Measurements from ENCODE around the gene ARL8B. TPM values are rescaled to one million over a fixed set of nuclear protein-coding genes. Genes with fewer than 3 reads are reported as not detected.
"Not testable (repeated sequence)": the region's sequence is repeated elsewhere in the genome, so short reads cannot be mapped to it uniquely, and the experiment has no call there.

The ARL8B gene
- total and polyA plus RNA-seq, 2 experiments from 2014 or later: 26.4 to 41.1 TPM

GRCh38 chr3:5141760-5142159 is 19.7 kb downstream of the ARL8B start:
- Histone ChIP-seq H3K36me3 (no peaks in the 10 kb centered on the region), H3K4me1 (ENCODE audit: low read depth) (peaks cover 9% of the 10 kb centered on the region), H3K27ac (no peak overlapping the region), H3K4me3 (no peak overlapping the region), H3K27me3 (no peaks in the 10 kb centered on the region), H3K9me3 (ENCODE audit: low read depth) (no peaks in the 10 kb centered on the region)
- TF ChIP-seq, protein P1, sequence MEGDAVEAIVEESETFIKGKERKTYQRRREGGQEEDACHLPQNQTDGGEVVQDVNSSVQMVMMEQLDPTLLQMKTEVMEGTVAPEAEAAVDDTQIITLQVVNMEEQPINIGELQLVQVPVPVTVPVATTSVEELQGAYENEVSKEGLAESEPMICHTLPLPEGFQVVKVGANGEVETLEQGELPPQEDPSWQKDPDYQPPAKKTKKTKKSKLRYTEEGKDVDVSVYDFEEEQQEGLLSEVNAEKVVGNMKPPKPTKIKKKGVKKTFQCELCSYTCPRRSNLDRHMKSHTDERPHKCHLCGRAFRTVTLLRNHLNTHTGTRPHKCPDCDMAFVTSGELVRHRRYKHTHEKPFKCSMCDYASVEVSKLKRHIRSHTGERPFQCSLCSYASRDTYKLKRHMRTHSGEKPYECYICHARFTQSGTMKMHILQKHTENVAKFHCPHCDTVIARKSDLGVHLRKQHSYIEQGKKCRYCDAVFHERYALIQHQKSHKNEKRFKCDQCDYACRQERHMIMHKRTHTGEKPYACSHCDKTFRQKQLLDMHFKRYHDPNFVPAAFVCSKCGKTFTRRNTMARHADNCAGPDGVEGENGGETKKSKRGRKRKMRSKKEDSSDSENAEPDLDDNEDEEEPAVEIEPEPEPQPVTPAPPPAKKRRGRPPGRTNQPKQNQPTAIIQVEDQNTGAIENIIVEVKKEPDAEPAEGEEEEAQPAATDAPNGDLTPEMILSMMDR (IDR thresholded peaks at IDR 0.05; ENCODE audit: low read depth, low read length): no peak
- no peak for DNase-seq (ENCODE audit: low read depth in 1 of 2, low spot score in 1 of 2)

- Histone ChIP-seq H3K27me3 (no peaks in the 10 kb centered on the region), H3K4me3 (no peak overlapping the region), H3K36me3 (no peaks in the 10 kb centered on the region), H3K27ac (no peak overlapping the region), H3K4me1 (ENCODE audit: low read depth) (peaks cover 5% of the 10 kb centered on the region), H3K9me3 (ENCODE audit: low read depth) (no peaks in the 10 kb centered on the region)
- TF ChIP-seq, protein P1 (IDR thresholded peaks at IDR 0.05; ENCODE audit: low read depth, low read length): no peak
- no peak for DNase-seq (ENCODE audit: low read depth in 1 of 2, low spot score in 1 of 2)
Observed at GRCh38 chr3:5143464-5143863, 21.4 kb downstream of the ARL8B start.

DNA sequence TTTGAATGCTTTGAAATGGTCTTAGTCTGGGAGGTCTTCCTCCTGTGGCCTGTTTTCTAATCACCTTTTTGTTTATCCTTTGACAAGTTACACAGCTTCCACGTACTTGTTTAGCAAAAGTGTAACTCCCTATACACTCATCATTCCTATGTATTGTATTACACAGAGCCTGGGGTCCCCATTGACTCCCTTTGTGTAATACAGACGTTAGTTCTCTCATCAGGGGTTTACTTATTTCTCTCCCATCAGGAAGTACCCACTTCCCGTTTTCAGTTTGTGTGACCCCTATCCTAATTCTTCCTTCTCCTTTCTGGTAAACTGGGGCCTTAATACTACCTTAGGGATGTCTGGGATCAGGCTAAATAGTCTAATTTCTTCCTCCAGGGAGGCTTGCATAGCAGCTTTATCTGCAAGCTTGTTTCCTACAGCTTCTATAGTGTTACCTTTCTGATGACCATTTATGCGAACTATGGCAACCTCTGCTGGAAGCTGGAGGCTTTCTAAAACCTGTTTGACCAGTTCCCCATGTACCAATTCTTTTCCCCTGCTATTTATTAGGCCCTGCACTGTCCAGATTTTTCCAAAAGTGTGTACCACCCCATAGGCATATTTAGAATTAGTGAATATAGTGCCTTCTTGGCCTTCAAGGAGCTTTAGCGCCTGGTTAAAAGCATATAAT is 22.4 kb downstream of the ARL8B start:
- no peaks in the 10 kb centered on the region for H3K27me3 ChIP-seq
- no peak overlapping the region for H3K27ac ChIP-seq
- H3K4me3 ChIP-seq: no peak overlapping the region
- TF ChIP-seq, protein P1 (IDR thresholded peaks at IDR 0.05; ENCODE audit: low read depth, low read length): no peak
- no peaks in the 10 kb centered on the region for H3K9me3 ChIP-seq (ENCODE audit: low read depth)
- no peaks in the 10 kb centered on the region for H3K36me3 ChIP-seq
- no peaks in the 10 kb centered on the region for H3K4me1 ChIP-seq (ENCODE audit: low read depth)
- DNase-seq (ENCODE audit: low read depth in 1 of 2, low spot score in 1 of 2): no peak

- Histone ChIP-seq H3K36me3 (no peaks in the 10 kb centered on the region), H3K4me1 (ENCODE audit: low read depth) (no peaks in the 10 kb centered on the region), H3K4me3 (no peak overlapping the region), H3K27ac (no peak overlapping the region), H3K27me3 (no peaks in the 10 kb centered on the region), H3K9me3 (ENCODE audit: low read depth) (no peaks in the 10 kb centered on the region)
- no peak for DNase-seq (ENCODE audit: low read depth in 1 of 2, low spot score in 1 of 2)
- TF ChIP-seq, protein P1 (IDR thresholded peaks at IDR 0.05; ENCODE audit: low read depth, low read length): no peak
Observed at GRCh38 chr3:5145120-5145519, 23.0 kb downstream of the ARL8B start.

DNA sequence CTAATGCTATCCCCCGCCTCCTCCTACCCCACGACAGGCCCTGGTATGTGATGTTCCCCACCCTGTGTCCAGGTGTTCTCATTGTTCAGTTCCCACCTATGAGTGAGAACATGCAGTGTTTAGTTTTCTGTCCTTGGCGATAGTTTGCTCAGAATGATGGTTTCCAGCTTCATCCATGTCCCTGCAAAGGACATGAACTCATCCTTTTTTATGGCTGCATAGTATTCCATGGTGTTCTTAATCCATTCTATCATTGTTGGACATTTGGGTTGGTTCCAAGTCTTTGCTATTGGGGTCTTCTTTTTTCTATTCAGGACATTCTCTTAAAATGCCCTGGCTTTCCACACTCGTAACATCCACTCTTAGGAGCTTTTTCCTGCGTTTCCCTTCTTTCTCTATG is 25.1 kb downstream of the ARL8B start:
- H3K9me3 ChIP-seq (ENCODE audit: low read depth); H3K27ac ChIP-seq; H3K4me3 ChIP-seq; H3K27me3 ChIP-seq; DNase-seq (ENCODE audit: low read depth in 1 of 2, low spot score in 1 of 2); H3K4me1 ChIP-seq (ENCODE audit: low read depth); H3K36me3 ChIP-seq: not testable (repeated sequence)

GRCh38 chr3:5149306-5149880 is 27.3 kb downstream of the ARL8B start:
- H3K4me3 ChIP-seq: no peak overlapping the region
- H3K36me3 ChIP-seq: no peaks in the 10 kb centered on the region
- no peak for DNase-seq (ENCODE audit: low read depth in 1 of 2, low spot score in 1 of 2)
- no peaks in the 10 kb centered on the region for H3K9me3 ChIP-seq (ENCODE audit: low read depth)
- H3K27ac ChIP-seq: no peak overlapping the region
- H3K4me1 ChIP-seq (ENCODE audit: low read depth): no peaks in the 10 kb centered on the region
- no peaks in the 10 kb centered on the region for H3K27me3 ChIP-seq
- TF ChIP-seq, protein P1 (IDR thresholded peaks at IDR 0.05; ENCODE audit: low read depth, low read length): no peak

All from cardiac muscle cell (in vitro differentiated cells and primary cell).